Peyer's patch (tissue), 4 donors: ENCODE measurements around the gene KMT2E. TPM values are rescaled to one million over a fixed set of nuclear protein-coding genes. Genes with fewer than 3 reads are reported as not detected.
"Not testable (repeated sequence)": the region's sequence is repeated elsewhere in the genome, so short reads cannot be mapped to it uniquely, and the experiment has no call there.

Experiments
- DNase-seq, 3 donors: peaks; one replicate each; pipeline ENCODE4 v3.0.0-alpha.2; 2017 to 2019
- H3K27ac ChIP-seq, 4 donors: fragments of 200-600 bp; sonication (generic); one replicate each; pipeline ENCODE4 v1.5.1; 2016 to 2019
- H3K27me3 ChIP-seq, 2 donors: fragments of 200-600 bp; sonication (generic); one replicate each; pipeline ENCODE4 v1.5.1; 2019
- H3K36me3 ChIP-seq, 3 donors: fragments of 200-600 bp; sonication (generic); one replicate each; pipeline ENCODE4 v1.5.1; 2016 to 2019
- H3K4me1 ChIP-seq, 4 donors: fragments of 200-600 bp; sonication (generic); one replicate each; pipeline ENCODE4 v1.5.1; 2016 to 2019
- H3K4me3 ChIP-seq, 4 donors: fragments of 200-600 bp; sonication (generic); 1 replicate in 3 of 4; 2 replicates in 1 of 4; pipeline ENCODE4 v1.5.1; 2016 to 2019; ENCODE audit warnings: mild to moderate bottlenecking in 1 of 4
- H3K9me3 ChIP-seq, 4 donors: fragments of 200-600 bp; sonication (generic); one replicate each; pipeline ENCODE4 v1.5.1; 2016 to 2019; ENCODE audit warnings: mild to moderate bottlenecking in 1 of 4
- CTCF ChIP-seq, 6 experiments: fragments of 450-650 bp in 4 of 6; fragments of 200-600 bp in 2 of 6; sonication (generic) in 1 of 6; IDR thresholded peaks; one replicate each; pipeline ENCODE4 v1.5.1; 2017 to 2019; ENCODE audit warnings: antibody characterized with exemption in 6 of 6, mild to moderate bottlenecking in 3 of 6, moderate library complexity in 1 of 6
- POLR2A ChIP-seq, 2 donors: fragments of 450-650 bp; IDR thresholded peaks; one replicate each; pipeline ENCODE4 v1.5.1; 2017; ENCODE audit warnings: antibody characterized with exemption in 2 of 2, mild to moderate bottlenecking in 2 of 2, moderate library complexity in 2 of 2
- total RNA-seq, 4 donors: library from RNA; depleted of rRNA; stranded (reverse); fragments of >200 nt; gene quantifications; one replicate each; pipeline ENCODE4 v1.1.0, GENCODE V29; 2016

The KMT2E gene
- total RNA-seq, 4 donors from 2014 or later = 88.6 to 170 (median 130) TPM

GRCh38 chr7:104973227-104973626, 40.8 kb upstream of the KMT2E start:
- no peaks in the 10 kb centered on the region for H3K36me3 ChIP-seq
- H3K27ac ChIP-seq = peak overlapping the region in 2 of 4 donors; percentile 38 to 68
- no peak for TF ChIP-seq POLR2A (IDR thresholded peaks at IDR 0.05)
- no peak for TF ChIP-seq CTCF (IDR thresholded peaks at IDR 0.05)
- H3K4me3 ChIP-seq = no peak overlapping the region
- H3K27me3 ChIP-seq = no peaks in the 10 kb centered on the region
- no peak for DNase-seq
- no peaks in the 10 kb centered on the region for H3K9me3 ChIP-seq
- peaks cover 0 to 24% (median 5%) of the 10 kb centered on the region in 4 donors for H3K4me1 ChIP-seq

GRCh38 chr7:104973909-104974415, 40.0 kb upstream of the KMT2E start:
- no peaks in the 10 kb centered on the region for H3K36me3 ChIP-seq
- peak overlapping the region in 3 of 4 donors; percentile 38 to 68 (median 38) for H3K27ac ChIP-seq
- H3K4me3 ChIP-seq = no peak overlapping the region
- H3K9me3 ChIP-seq = no peaks in the 10 kb centered on the region
- no peaks in the 10 kb centered on the region for H3K27me3 ChIP-seq
- TF ChIP-seq POLR2A (IDR thresholded peaks at IDR 0.05) (no peak), CTCF (IDR thresholded peaks at IDR 0.05) (peak in 1 of 6 experiments; percentile 10)
- H3K4me1 ChIP-seq = peaks cover 0 to 29% (median 5%) of the 10 kb centered on the region in 4 donors
- no peak for DNase-seq

- not testable (repeated sequence) for DNase-seq, H3K4me3 ChIP-seq, H3K9me3 ChIP-seq, H3K36me3 ChIP-seq, H3K27me3 ChIP-seq, H3K27ac ChIP-seq
- H3K4me1 ChIP-seq = peaks cover 0 to 39% (median 5%) of the 10 kb centered on the region in 4 donors
These were observed 38.5 kb upstream of the KMT2E start for GRCh38 chr7:104975553-104975952.

GRCh38 chr7:104976966-104977636, 36.9 kb upstream of the KMT2E start:
- Histone ChIP-seq H3K4me3 (no peak overlapping the region), H3K27me3 (no peaks in the 10 kb centered on the region), H3K36me3 (no peaks in the 10 kb centered on the region), H3K27ac (peak overlapping the region; percentile 10 to 53 (median 32)), H3K4me1 (peaks cover 0 to 47% (median 4%) of the 10 kb centered on the region in 4 donors), H3K9me3 (no peaks in the 10 kb centered on the region)
- DNase-seq = no peak
- TF ChIP-seq CTCF (IDR thresholded peaks at IDR 0.05) (no peak), POLR2A (IDR thresholded peaks at IDR 0.05) (no peak)

- TF ChIP-seq POLR2A (IDR thresholded peaks at IDR 0.05) (no peak), CTCF (IDR thresholded peaks at IDR 0.05) (no peak)
- no peaks in the 10 kb centered on the region for H3K36me3 ChIP-seq
- H3K4me1 ChIP-seq = peaks cover 0 to 59% (median 7%) of the 10 kb centered on the region in 4 donors
- no peaks in the 10 kb centered on the region for H3K9me3 ChIP-seq
- H3K4me3 ChIP-seq = no peak overlapping the region
- no peaks in the 10 kb centered on the region for H3K27me3 ChIP-seq
- no peak for DNase-seq
- H3K27ac ChIP-seq = peak overlapping the region; percentile 6 to 53 (median 39)
These were observed 35.5 kb upstream of the KMT2E start for GRCh38 chr7:104978460-104978859.

GRCh38 chr7:104979167-104979841, 34.7 kb upstream of the KMT2E start:
- H3K36me3 ChIP-seq = no peaks in the 10 kb centered on the region
- H3K4me1 ChIP-seq = peaks cover 0 to 60% (median 5%) of the 10 kb centered on the region in 4 donors
- no peak overlapping the region for H3K4me3 ChIP-seq
- TF ChIP-seq POLR2A (IDR thresholded peaks at IDR 0.05) = no peak
- no peak for TF ChIP-seq CTCF (IDR thresholded peaks at IDR 0.05)
- H3K27ac ChIP-seq = peak overlapping the region; percentile 7 to 53 (median 39)
- no peaks in the 10 kb centered on the region for H3K27me3 ChIP-seq
- no peaks in the 10 kb centered on the region for H3K9me3 ChIP-seq
- DNase-seq = no peak
